ENCODE results near the gene WDFY3. TPM values are rescaled to one million over a fixed set of nuclear protein-coding genes. Genes with fewer than 3 reads are reported as not detected.

WDFY3 gene
- total RNA-seq, 1 experiment from 2014 or later = 39.9 TPM

DNA sequence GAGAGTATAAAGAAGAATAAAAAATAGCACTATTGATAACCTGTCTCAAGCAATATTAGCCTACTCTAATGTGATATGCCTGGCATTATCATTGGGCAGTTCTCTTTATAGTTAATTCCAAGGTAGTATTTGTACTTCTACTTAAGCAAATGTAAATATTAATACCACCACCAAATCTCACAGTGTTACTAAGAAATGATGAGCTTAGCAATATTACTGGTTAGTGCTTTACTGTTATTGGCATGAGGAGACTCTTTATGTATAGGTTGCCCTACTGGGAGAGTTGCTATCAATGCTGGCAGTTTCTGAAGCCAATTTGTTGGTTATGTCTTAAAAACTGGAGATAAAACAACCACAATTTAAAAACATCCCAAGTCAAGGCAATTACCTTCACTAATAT lies 227.9 kb downstream of the WDFY3 start:
- ATAC-seq (no peak), DNase-seq (ENCODE audit: low read depth, low spot score) (no peak)
- POLR2A ChIA-PET = no interaction called here
- Histone ChIP-seq H2AFZ (ENCODE audit: low read depth, low read length, poor library complexity, severe bottlenecking) (no peak overlapping the region), H3K4me3 (replicated peaks in 1 of 2; ENCODE audit: low read depth in 1 of 2, low read length in 2 of 2) (no peak overlapping the region), H3K79me2 (ENCODE audit: insufficient read depth, low read length) (no peaks in the 10 kb centered on the region), H3K9me2 (ENCODE audit: insufficient read depth) (no peaks in the 10 kb centered on the region), H3K9me3 (ENCODE audit: control insufficient read depth in 1 of 2, insufficient read depth in 1 of 2, low read depth in 1 of 2, low read length in 2 of 2) (no peaks in the 10 kb centered on the region), H3K27ac (ENCODE audit: low read depth, low read length) (no peak overlapping the region), H3K9ac (ENCODE audit: low read length) (no peak overlapping the region), H3K27me3 (ENCODE audit: insufficient read depth, low read length) (no peaks in the 10 kb centered on the region), H3K4me2 (ENCODE audit: low read length) (no peak overlapping the region), H4K20me1 (ENCODE audit: insufficient read depth) (no peaks in the 10 kb centered on the region), H3K4me1 (ENCODE audit: control insufficient read depth in 1 of 2, insufficient read depth in 2 of 2, low read length in 2 of 2) (no peaks in the 10 kb centered on the region), H3K36me3 (ENCODE audit: control insufficient read depth in 1 of 2, insufficient read depth in 2 of 2, low read length in 2 of 2) (peaks cover 0 to 2% of the 10 kb centered on the region in 2 experiments; a peak in 1 of 4 replicates)
- no TSS peak for BruUV-seq (replicated peaks)
- intact Hi-C loops (cut with micrococcal nuclease) = no loop called here
- RAD21 ChIA-PET (ENCODE audit: low non-redundant PET in 1 of 2, low total read pairs in 2 of 2, uncharacterized antibody in 2 of 2, unreplicated experiment in 2 of 2) = interaction anchor here in 1 of 2 experiments (0.7 kb wide), 1 partner anchor 156 kb away, joined by 3 read pairs; no protein-coding TSS in a partner anchor
- CTCF ChIA-PET = no interaction called here
- TF ChIP-seq, protein P1, sequence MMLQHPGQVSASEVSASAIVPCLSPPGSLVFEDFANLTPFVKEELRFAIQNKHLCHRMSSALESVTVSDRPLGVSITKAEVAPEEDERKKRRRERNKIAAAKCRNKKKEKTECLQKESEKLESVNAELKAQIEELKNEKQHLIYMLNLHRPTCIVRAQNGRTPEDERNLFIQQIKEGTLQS (IDR thresholded peaks at IDR 0.05) = no peak
- TF ChIP-seq ZNF274 (IDR thresholded peaks at IDR 0.05; ENCODE audit: low read depth, low read length) (no peak), TCF7L2 (IDR thresholded peaks at IDR 0.05; ENCODE audit: borderline replicate concordance, extremely low read depth, insufficient read depth, insufficient read length) (no peak), POLR2AphosphoS5 (IDR thresholded peaks at IDR 0.05; ENCODE audit: low read depth, low read length) (no peak), POLR2A (IDR thresholded peaks at IDR 0.05; ENCODE audit: borderline replicate concordance, extremely low read depth, insufficient read depth, insufficient read length) (no peak), SRF (IDR thresholded peaks at IDR 0.05; ENCODE audit: low read depth) (no peak), ELF1 (IDR thresholded peaks at IDR 0.05; ENCODE audit: borderline replicate concordance, low read depth) (no peak), CBX3 (IDR thresholded peaks at IDR 0.05; ENCODE audit: low read depth) (no peak), SIN3A (IDR thresholded peaks at IDR 0.05; ENCODE audit: low read depth) (no peak), JUND (IDR thresholded peaks at IDR 0.05) (no peak), YY1 (IDR thresholded peaks at IDR 0.05; ENCODE audit: extremely low read depth, insufficient replicate concordance, low read depth, low read length) (no peak), FOSL1 (IDR thresholded peaks at IDR 0.05; ENCODE audit: low read depth) (no peak), EZH2phosphoT487 (IDR thresholded peaks at IDR 0.05; ENCODE audit: borderline replicate concordance) (no peak), CEBPB (IDR thresholded peaks at IDR 0.05; ENCODE audit: low read depth) (no peak), RAD21 (IDR thresholded peaks at IDR 0.05; ENCODE audit: low read depth) (no peak), EGR1 (IDR thresholded peaks at IDR 0.05; ENCODE audit: low read depth) (no peak)
- TF ChIP-seq, protein P2, sequence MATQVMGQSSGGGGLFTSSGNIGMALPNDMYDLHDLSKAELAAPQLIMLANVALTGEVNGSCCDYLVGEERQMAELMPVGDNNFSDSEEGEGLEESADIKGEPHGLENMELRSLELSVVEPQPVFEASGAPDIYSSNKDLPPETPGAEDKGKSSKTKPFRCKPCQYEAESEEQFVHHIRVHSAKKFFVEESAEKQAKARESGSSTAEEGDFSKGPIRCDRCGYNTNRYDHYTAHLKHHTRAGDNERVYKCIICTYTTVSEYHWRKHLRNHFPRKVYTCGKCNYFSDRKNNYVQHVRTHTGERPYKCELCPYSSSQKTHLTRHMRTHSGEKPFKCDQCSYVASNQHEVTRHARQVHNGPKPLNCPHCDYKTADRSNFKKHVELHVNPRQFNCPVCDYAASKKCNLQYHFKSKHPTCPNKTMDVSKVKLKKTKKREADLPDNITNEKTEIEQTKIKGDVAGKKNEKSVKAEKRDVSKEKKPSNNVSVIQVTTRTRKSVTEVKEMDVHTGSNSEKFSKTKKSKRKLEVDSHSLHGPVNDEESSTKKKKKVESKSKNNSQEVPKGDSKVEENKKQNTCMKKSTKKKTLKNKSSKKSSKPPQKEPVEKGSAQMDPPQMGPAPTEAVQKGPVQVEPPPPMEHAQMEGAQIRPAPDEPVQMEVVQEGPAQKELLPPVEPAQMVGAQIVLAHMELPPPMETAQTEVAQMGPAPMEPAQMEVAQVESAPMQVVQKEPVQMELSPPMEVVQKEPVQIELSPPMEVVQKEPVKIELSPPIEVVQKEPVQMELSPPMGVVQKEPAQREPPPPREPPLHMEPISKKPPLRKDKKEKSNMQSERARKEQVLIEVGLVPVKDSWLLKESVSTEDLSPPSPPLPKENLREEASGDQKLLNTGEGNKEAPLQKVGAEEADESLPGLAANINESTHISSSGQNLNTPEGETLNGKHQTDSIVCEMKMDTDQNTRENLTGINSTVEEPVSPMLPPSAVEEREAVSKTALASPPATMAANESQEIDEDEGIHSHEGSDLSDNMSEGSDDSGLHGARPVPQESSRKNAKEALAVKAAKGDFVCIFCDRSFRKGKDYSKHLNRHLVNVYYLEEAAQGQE (IDR thresholded peaks at IDR 0.05; ENCODE audit: low read depth) = no peak
- TF ChIP-seq, protein P3, sequence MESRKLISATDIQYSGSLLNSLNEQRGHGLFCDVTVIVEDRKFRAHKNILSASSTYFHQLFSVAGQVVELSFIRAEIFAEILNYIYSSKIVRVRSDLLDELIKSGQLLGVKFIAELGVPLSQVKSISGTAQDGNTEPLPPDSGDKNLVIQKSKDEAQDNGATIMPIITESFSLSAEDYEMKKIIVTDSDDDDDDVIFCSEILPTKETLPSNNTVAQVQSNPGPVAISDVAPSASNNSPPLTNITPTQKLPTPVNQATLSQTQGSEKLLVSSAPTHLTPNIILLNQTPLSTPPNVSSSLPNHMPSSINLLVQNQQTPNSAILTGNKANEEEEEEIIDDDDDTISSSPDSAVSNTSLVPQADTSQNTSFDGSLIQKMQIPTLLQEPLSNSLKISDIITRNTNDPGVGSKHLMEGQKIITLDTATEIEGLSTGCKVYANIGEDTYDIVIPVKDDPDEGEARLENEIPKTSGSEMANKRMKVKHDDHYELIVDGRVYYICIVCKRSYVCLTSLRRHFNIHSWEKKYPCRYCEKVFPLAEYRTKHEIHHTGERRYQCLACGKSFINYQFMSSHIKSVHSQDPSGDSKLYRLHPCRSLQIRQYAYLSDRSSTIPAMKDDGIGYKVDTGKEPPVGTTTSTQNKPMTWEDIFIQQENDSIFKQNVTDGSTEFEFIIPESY (IDR thresholded peaks at IDR 0.05; ENCODE audit: extremely low read depth, insufficient replicate concordance, low read length) = no peak

Measured in HCT116 (cell line).